ENCODE data around the gene ATP1A4.

DNA sequence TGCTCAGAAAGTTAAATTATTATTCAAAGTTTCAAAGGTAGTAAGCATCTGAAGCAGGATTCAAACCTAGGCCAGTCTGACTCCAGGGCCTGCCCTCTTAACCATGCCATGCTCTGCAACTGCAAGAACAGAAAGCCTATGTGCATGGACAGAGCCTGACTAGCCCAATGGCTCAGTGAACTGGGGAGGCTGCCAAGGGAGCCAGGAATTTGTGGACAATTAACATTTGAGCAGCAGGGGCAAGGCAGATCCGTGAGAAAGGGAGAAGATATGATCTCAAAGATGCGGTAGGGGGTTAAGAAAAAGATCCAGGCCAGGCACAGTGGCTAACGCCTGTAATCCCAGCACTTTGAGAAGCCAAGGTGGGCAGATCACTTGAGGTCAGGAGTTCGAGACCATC, 6.5 kb upstream of the ATP1A4 start:
- no peak for TF ChIP-seq TOX (CRISPR knock-in tag; IDR thresholded peaks at IDR 0.05; ENCODE audit: borderline replicate concordance)
- no peak for TF ChIP-seq GLIS3 (CRISPR knock-in tag; IDR thresholded peaks at IDR 0.05)
- TF ChIP-seq SNAI2 (CRISPR knock-in tag; IDR thresholded peaks at IDR 0.05), result no peak
- TF ChIP-seq, protein P1, sequence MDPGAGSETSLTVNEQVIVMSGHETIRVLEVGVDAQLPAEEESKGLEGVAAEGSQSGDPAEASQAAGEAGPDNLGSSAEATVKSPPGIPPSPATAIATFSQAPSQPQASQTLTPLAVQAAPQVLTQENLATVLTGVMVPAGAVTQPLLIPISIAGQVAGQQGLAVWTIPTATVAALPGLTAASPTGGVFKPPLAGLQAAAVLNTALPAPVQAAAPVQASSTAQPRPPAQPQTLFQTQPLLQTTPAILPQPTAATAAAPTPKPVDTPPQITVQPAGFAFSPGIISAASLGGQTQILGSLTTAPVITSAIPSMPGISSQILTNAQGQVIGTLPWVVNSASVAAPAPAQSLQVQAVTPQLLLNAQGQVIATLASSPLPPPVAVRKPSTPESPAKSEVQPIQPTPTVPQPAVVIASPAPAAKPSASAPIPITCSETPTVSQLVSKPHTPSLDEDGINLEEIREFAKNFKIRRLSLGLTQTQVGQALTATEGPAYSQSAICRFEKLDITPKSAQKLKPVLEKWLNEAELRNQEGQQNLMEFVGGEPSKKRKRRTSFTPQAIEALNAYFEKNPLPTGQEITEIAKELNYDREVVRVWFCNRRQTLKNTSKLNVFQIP (CRISPR knock-in tag; IDR thresholded peaks at IDR 0.05; ENCODE audit: borderline replicate concordance, low read depth), result no peak
- TF ChIP-seq, protein P2, sequence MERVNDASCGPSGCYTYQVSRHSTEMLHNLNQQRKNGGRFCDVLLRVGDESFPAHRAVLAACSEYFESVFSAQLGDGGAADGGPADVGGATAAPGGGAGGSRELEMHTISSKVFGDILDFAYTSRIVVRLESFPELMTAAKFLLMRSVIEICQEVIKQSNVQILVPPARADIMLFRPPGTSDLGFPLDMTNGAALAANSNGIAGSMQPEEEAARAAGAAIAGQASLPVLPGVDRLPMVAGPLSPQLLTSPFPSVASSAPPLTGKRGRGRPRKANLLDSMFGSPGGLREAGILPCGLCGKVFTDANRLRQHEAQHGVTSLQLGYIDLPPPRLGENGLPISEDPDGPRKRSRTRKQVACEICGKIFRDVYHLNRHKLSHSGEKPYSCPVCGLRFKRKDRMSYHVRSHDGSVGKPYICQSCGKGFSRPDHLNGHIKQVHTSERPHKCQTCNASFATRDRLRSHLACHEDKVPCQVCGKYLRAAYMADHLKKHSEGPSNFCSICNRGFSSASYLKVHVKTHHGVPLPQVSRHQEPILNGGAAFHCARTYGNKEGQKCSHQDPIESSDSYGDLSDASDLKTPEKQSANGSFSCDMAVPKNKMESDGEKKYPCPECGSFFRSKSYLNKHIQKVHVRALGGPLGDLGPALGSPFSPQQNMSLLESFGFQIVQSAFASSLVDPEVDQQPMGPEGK (CRISPR knock-in tag; IDR thresholded peaks at IDR 0.05; ENCODE audit: borderline replicate concordance), result no peak
- TF ChIP-seq RARB (CRISPR knock-in tag; IDR thresholded peaks at IDR 0.05), result no peak
- no peak for TF ChIP-seq ZC3H10 (CRISPR knock-in tag; IDR thresholded peaks at IDR 0.05)
- TF ChIP-seq TCF4 (CRISPR knock-in tag; IDR thresholded peaks at IDR 0.05; ENCODE audit: borderline replicate concordance), result no peak
- no peak for TF ChIP-seq ZFP3 (CRISPR knock-in tag; IDR thresholded peaks at IDR 0.05)
- TF ChIP-seq, protein P3, sequence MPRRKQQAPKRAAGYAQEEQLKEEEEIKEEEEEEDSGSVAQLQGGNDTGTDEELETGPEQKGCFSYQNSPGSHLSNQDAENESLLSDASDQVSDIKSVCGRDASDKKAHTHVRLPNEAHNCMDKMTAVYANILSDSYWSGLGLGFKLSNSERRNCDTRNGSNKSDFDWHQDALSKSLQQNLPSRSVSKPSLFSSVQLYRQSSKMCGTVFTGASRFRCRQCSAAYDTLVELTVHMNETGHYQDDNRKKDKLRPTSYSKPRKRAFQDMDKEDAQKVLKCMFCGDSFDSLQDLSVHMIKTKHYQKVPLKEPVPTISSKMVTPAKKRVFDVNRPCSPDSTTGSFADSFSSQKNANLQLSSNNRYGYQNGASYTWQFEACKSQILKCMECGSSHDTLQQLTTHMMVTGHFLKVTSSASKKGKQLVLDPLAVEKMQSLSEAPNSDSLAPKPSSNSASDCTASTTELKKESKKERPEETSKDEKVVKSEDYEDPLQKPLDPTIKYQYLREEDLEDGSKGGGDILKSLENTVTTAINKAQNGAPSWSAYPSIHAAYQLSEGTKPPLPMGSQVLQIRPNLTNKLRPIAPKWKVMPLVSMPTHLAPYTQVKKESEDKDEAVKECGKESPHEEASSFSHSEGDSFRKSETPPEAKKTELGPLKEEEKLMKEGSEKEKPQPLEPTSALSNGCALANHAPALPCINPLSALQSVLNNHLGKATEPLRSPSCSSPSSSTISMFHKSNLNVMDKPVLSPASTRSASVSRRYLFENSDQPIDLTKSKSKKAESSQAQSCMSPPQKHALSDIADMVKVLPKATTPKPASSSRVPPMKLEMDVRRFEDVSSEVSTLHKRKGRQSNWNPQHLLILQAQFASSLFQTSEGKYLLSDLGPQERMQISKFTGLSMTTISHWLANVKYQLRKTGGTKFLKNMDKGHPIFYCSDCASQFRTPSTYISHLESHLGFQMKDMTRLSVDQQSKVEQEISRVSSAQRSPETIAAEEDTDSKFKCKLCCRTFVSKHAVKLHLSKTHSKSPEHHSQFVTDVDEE (CRISPR knock-in tag; IDR thresholded peaks at IDR 0.05), result no peak

Data from SK-N-SH treated with all-trans-retinoic acid at 6 μM for 48 hours (cell line).